EL (cell line): ENCODE results near the gene IFNA7.
"Not testable (repeated sequence)": the region's sequence is repeated elsewhere in the genome, so short reads cannot be mapped to it uniquely, and the experiment has no call there.

Source experiments
- DNase-seq: peaks from one replicate; pipeline ENCODE4 v3.0.0-alpha.2; 2016

IFNA7 gene

GRCh38 chr9:21202105-21202504 is at the start of gene IFNA7:
IFNA7 (minus strand) TSS chr9:21202205; CDS start chr9:21202165, 40 bp downstream.
- DNase-seq, result not testable (repeated sequence)

DNA sequence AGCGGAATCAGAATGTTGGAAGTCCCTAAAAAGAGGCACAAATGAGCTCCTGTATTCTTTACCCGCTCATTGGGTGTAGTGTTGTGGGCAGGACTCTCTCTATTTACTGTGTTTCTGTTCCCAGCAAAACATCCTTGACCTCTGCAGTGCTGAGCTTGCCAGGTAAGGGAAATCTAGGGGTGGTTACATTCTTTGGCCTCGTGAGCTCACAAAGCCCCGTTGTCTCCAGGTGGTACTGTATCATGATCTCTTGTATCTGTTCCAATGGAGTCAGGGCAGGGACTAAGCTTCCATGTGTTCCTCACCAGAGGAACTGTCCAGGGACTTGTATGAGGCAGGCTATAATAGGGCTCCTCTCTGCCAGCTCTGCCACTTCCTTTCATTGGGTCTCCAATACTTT is 49.6 kb upstream of the IFNA7 start:
- DNase-seq, result no peak

DNA sequence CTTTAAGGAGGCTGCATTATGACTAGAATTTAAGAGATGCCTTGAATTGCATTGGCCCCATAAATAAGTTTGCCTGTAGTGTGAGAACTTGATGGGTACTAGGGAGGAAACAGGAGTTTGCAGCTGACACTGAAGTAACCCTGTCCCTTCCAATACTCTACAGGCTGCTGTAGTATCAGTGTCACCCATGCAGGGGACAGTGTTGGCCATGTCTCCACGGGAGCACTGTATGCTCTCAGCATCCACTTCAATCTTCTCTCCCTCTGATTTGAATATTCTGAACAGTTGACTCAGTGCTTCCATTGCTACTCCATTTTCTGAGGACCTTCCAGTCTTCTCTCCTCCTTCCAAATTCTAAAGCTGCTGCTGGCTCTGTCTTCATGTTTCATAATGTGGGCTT is 49.2 kb upstream of the IFNA7 start:
- DNase-seq, result no peak

DNA sequence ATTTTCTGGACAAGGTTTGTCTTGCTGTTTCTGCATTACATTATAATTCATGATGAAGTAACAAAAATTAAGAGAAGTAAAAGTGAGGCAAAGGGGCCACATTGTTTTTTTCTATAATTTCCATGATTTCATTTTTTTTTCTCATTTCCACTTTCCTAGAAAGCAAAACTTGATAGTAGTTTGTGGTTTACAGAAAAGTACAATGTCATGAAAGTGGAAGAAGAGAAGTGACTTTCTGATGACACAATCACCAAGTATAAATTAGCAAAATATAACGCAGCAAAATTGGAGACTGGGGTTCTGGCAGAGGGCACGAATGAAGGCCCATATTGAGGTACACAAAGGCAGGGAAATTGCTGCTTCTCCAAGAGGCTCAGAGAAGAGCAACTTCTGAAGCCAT is 42.8 kb upstream of the IFNA7 start:
- DNase-seq, result no peak

DNA sequence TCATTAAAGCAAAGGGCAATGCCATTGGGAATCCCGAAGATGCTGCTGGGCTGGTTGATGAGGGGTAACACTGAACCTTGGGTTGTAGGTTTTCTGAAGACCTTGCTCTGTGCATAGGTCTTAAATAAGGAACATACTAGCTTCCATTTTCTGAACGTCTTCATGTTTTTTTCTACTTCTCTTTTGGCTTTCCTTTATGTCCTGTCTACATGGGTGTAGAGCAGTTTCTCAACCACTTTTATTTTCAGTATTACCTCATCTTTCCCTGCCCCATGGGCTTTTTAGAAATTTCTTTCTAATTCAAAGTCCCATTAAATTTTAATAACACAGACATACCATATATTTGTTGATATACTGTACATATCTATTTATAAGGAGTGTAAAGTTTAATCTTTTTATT is 37.9 kb upstream of the IFNA7 start, which contains the start of gene IFNA14:
TSS of gene IFNA14 (minus strand) at position 95 of the 400 bp plus-strand sequence. CDS start at position 25, 70 bp downstream.
- DNase-seq, result no peak

DNA sequence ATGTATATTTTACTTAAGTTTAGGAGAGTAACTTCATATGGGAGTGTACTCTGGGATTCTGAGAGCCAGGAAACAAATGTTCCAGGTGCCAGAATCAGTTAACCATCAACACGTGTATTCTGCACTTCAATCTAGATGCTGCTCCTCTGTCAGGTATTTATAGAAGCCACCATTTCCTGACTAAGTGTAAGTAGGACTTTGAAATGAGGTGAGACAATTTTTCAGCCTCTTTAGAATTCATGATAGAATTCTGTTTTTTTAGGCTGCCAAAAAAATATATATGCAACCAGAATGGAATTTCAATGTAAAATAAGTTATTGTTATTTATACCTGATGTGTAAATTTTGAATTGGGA is 34.3 kb upstream of the IFNA7 start:
- DNase-seq, result not testable (repeated sequence)

DNA sequence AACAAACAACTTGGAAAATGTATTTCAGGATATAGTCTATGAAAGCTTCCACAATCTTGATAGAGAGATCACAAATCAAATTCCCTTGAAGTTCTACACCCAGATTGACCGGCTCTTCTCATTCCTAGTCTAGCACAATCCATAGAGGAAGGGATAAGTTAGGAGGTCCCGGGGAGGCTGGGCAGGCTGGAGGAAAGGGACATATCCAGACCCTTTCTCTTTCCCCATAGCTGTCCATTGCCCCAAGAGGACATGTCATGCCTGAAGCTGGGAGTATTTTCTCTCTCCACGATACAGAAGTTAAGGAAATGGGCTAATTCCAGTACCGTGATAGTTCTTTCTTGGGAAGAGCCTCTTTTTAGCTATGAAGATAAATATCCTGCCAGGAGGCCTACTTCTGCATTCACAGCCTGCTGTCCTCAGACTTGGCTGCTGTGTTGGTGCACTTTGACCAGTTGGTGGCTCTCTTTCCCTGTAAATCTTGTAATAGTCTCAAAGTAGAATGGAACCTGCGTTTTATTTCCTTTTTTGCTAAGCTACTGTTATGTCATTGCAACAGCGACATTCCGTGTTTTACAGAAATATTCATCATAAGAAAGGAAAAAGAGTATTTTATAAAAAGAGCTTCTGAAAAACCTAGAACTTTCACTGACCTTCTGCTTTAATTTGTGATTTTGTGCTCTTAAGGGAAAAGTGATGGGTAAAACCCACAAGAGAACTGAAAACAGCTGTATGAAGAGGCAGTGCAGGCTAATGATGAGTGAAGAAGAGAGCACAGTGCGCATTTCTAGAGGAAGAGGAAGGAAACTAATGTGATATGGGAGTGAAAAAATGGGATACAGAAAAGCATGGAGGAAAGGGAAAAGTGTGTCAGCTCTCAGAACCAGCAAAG is 33.7 kb upstream of the IFNA7 start:
- DNase-seq, result peak; percentile 36

DNA sequence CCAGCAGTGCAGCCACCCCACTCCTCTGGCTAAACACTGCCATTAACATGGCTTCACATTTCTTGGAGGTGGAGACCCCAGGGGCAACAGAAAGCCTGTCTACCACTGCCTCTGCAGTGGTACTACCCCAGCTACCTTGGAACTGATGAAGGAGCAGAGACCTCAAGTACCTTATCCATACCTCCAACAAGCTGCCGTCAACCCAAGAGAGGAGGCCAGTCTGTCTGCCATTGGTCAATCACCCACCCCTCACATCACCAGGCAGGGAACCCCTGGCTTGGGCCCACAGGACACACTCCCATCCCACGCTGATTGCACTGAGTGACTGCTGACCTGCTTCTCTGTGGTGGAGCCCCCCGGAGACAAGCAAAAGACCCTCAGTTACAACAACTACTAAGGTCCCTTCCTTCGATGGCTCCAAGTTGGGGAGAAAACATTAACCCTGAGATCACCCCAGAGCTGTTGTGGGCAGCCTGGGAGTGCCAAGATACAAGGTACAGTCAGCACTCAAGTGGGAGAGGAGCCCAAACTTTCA is 32.2 kb upstream of the IFNA7 start:
- DNase-seq, result no peak

DNA sequence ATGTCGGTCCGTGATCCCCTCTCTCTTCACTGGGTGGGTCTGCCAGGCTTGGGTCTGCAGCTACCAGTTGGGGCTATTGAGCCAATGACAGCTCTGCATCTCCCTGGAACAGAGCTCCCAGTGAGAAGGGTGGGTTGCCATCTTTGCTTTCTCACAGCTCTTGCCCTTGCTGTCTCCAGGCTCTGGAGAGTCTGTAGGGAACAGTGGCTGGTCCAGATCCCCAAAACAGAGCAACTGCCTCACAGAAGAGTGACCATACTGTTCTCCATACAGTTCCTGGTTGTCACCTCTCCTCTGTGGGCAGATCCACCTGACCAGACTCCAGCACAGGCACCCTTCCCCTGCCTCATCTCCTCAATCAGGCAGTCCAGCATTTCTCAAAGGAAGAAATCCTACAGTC is 31.3 kb upstream of the IFNA7 start:
- no peak for DNase-seq

- DNase-seq, result no peak
Observed at GRCh38 chr9:21228122-21228521, 26.1 kb upstream of the IFNA7 start, which contains the start of gene IFNA17. IFNA17 (minus strand) TSS chr9:21228222; CDS start chr9:21228173, 49 bp downstream.

DNA sequence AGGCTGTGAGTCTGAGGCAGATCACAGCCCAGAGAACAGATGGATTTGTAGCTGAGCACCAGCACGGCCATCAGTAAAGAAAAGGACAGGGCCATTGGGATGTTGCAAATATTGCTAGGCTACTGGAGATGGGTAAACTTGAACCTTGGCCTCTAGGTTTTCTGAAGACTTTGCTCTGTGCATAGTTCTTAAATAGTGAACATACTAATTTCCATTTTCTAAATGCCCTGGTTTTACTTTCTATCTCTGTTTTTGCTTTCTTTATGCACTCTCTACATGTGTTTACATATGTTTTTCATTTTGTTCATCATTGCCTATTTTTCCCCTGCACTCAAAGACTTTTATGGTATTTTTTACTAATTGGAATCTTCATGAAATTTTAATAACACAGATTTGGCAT is 15.2 kb upstream of the IFNA7 start, which contains the start of gene IFNA16:
TSS of gene IFNA16 (minus strand) at position 101 of the 400 bp plus-strand sequence. CDS start at position 95, 6 bp downstream.
- not testable (repeated sequence) for DNase-seq

GRCh38 chr9:21213411-21214326 is 11.7 kb upstream of the IFNA7 start:
- not testable (repeated sequence) for DNase-seq

DNA sequence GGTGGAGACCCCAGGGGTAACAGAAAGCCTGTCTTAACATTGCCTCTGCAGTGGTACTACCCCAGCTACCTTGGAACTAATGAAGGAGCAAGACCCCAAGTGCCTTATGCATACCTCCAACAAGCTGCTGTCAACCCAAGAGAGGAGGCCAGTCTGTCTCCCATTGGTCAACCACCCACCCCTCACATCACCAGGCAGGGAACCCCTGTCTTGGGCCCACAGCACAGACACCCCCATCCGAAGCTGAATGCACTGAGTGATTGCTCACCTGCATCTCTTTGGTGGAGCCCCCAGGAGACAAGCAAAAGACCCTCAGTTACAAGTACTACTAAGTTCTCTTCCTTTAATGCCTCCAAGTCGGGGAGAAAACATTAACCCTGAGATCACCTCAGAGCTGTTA is 10.2 kb upstream of the IFNA7 start:
- DNase-seq, result not testable (repeated sequence)

DNA sequence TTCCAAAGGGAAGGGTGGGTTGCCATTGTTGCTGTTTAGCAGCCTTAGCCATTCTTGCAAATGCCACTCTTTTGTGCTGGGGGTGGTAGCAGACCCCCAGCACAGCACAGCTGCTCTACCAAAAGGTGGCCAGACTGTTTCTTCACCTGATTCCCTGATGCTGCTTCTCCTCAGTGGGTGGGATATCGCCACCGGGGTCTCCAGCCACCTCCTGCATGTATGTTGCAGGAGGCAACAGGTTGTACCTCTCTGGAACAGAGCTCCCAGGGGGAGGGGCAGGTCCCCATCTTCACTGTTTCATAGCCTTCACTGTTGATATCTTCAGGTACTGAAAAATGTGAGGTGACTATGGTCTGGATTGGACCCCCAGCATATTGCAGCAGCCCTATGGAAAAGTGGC is 8.8 kb upstream of the IFNA7 start:
- DNase-seq, result not testable (repeated sequence)

DNA sequence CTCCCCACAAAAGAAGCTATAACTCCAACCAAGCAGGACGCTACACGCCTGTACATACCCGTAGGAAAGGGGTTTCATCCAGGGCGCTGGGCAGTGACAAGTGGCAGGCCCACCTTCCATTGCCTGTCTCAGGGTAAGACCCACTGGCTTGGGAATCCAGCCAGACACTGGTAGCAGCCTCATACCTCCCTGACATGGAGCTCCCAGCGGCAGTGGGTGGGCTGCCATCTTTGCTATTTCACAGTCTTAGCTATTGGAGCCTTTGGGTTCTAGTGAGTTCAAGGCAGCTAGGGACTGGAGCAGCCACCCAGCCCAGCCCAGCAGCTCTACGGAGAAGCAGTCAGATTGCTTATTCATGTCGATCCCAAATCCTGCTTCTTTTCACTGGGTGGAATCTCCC is 8.3 kb upstream of the IFNA7 start:
- DNase-seq, result no peak

DNA sequence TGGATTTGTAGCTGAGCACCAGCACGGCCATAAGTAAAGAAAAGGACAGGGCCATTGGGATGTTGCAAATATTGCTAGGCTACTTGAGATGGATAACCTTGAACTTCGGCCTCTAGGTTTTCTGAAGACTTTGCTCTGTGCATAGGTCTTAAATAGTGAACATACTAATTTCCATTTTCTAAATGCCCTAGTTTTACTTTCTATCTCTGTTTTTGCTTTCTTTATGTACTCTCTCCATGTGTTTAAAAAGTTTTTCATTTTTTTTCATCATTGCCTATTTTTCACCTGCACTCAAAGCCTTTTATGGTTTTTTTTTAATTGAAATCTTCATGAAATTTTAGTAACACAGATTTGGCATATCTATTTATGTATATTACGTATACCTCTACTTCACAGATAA is 5.0 kb upstream of the IFNA7 start, which contains the start of gene IFNA10:
TSS of gene IFNA10 (minus strand) at position 101 of the 400 bp plus-strand sequence. CDS start at position 55, 46 bp downstream.
- DNase-seq, result not testable (repeated sequence)

DNA sequence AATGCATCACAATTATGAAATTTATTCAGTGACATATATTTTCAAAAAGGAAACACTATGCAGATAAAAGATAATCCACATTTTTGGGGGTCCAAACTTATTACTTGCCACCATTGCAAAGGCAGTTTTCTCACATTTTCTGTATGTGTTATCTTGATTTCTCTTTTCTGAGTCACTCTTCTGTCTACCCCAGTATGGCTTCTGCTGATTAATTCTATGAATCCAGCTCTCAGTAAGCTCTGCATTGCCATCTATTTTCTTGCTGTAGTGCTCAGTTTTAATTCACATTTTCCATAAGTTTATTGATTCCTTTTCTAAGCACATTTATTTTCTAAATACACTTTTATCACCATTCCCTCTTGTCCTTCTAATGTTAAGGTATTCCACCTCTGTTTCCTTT is 3.2 kb upstream of the IFNA7 start:
- no peak for DNase-seq

- peak; percentile 25 for DNase-seq
Observed at GRCh38 chr9:21194867-21195776, 6.9 kb downstream of the IFNA7 start.

DNA sequence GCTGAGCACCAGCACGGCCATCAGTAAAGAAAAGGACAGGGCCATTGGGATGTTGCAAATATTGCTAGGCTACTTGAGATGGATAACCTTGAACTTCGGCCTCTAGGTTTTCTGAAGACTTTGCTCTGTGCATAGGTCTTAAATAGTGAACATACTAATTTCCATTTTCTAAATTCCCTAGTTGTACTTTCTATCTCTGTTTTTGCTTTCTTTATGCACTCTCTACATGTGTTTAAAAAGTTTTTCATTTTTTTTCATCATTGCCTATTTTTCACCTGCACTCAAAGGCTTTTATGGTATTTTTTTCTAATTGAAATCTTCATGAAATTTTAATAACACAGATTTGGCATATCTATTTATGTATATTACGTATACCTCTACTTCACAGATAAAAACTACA is 14.5 kb downstream of the IFNA7 start, which contains the start of gene IFNA4:
TSS of gene IFNA4 (minus strand) at position 101 of the 400 bp plus-strand sequence. CDS start at position 45, 56 bp downstream.
- not testable (repeated sequence) for DNase-seq

- DNase-seq, result peak; percentile 14
Observed at GRCh38 chr9:21182810-21183736, 18.9 kb downstream of the IFNA7 start.
